Measurements from ENCODE around the gene TMEM219. TPM values are rescaled to one million over a fixed set of nuclear protein-coding genes. Genes with fewer than 3 reads are reported as not detected.

The TMEM219 gene
- total RNA-seq, 1 experiment from 2014 or later = 92.1 TPM

- Mint-ChIP-seq H3K4me1 (ENCODE audit: low read depth, unreplicated experiment) (peaks cover 21% of the 10 kb centered on the region), H3K27me3 (ENCODE audit: unreplicated experiment) (no peaks in the 10 kb centered on the region), H3K4me3 (ENCODE audit: low read depth, unreplicated experiment) (no peak overlapping the region), H3K36me3 (ENCODE audit: insufficient read depth, unreplicated experiment) (peaks cover 52% of the 10 kb centered on the region), H3K9me3 (ENCODE audit: low read depth, unreplicated experiment) (no peaks in the 10 kb centered on the region), H3K27ac (ENCODE audit: unreplicated experiment) (no peak overlapping the region)
- no peak for DNase-seq
- BruUV-seq (replicated peaks) = no TSS peak
- no peak for TF ChIP-seq CTCF (IDR thresholded peaks at IDR 0.05; ENCODE audit: unreplicated experiment)
- intact Hi-C loops (cut with micrococcal nuclease; ENCODE audit: unreplicated experiment) = no loop called here
- CTCF ChIA-PET = no interaction called here
These were observed 29.7 kb downstream of the TMEM219 start for GRCh38 chr16:29991571-29991904.

- Mint-ChIP-seq H3K9me3 (ENCODE audit: low read depth, unreplicated experiment) (no peaks in the 10 kb centered on the region), H3K27ac (ENCODE audit: unreplicated experiment) (no peak overlapping the region), H3K4me1 (ENCODE audit: low read depth, unreplicated experiment) (peaks cover 26% of the 10 kb centered on the region), H3K36me3 (ENCODE audit: insufficient read depth, unreplicated experiment) (peaks cover 58% of the 10 kb centered on the region), H3K27me3 (ENCODE audit: unreplicated experiment) (no peaks in the 10 kb centered on the region), H3K4me3 (ENCODE audit: low read depth, unreplicated experiment) (no peak overlapping the region)
- CTCF ChIA-PET = interaction anchor here (0.7 kb wide), 1 partner anchor 1007 kb away, joined by 3 read pairs; no protein-coding TSS in a partner anchor
- no peak for DNase-seq
- no peak for TF ChIP-seq CTCF (IDR thresholded peaks at IDR 0.05; ENCODE audit: unreplicated experiment)
- intact Hi-C loops (cut with micrococcal nuclease; ENCODE audit: unreplicated experiment) = no loop called here
- no TSS peak for BruUV-seq (replicated peaks)
These were observed 30.6 kb downstream of the TMEM219 start for GRCh38 chr16:29992344-29992967.

DNA sequence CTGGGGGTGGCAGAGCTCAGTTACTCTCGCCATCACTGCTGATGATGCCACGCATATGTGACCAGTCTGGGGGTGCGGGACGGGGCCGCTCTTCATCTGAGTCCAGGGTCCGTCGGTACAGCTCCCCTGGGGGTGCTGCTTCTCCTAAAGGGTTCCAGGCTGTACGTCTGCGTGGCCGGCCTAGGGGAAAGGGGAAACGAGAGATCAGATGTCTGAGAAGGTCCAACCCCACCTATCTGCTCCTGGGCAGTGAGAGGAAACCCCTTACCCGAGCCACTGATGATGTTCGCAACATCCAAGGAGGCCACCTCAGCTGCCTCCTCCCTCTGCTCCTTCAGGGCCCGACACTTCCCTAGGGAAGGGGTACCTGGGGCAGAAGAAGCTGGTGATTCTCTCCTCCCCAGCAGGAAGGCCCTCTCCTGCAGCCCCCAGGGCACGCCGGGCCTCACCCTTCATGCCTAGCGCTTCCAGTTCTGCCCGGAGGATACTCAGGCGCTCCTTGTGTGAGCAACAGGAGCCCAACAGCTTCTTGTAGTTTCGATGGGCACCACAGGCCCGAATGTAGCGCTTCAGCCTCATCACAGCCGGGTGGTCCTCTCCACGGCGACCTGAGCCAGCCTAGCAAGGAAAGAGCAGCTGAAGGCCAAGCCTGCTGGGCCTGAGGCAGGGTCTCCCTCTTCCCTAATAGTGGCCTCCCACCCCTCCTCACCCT lies 31.5 kb downstream of the TMEM219 start:
- DNase-seq = no peak
- CTCF ChIA-PET = interaction anchor here (1.2 kb wide), 1 partner anchor 20 kb away, joined by 4 read pairs; the partner anchor contains the start of gene TAOK2
- Mint-ChIP-seq H3K4me1 (ENCODE audit: low read depth, unreplicated experiment) (peaks cover 26% of the 10 kb centered on the region), H3K36me3 (ENCODE audit: insufficient read depth, unreplicated experiment) (peaks cover 56% of the 10 kb centered on the region), H3K27me3 (ENCODE audit: unreplicated experiment) (no peaks in the 10 kb centered on the region), H3K27ac (ENCODE audit: unreplicated experiment) (no peak overlapping the region), H3K4me3 (ENCODE audit: low read depth, unreplicated experiment) (no peak overlapping the region), H3K9me3 (ENCODE audit: low read depth, unreplicated experiment) (no peaks in the 10 kb centered on the region)
- TF ChIP-seq CTCF (IDR thresholded peaks at IDR 0.05; ENCODE audit: unreplicated experiment) = no peak
- BruUV-seq (replicated peaks) = no TSS peak
- intact Hi-C loops (cut with micrococcal nuclease; ENCODE audit: unreplicated experiment) = no loop called here

- intact Hi-C loops (cut with micrococcal nuclease; ENCODE audit: unreplicated experiment) = no loop called here
- CTCF ChIA-PET = interaction anchor here (1.2 kb wide), 1 partner anchor 21 kb away, joined by 4 read pairs; the partner anchor contains the start of gene TAOK2
- H3K4me3 Mint-ChIP-seq (ENCODE audit: low read depth, unreplicated experiment) = peak overlapping the region; percentile 100
- H3K27ac Mint-ChIP-seq (ENCODE audit: unreplicated experiment) = peak overlapping the region; percentile 87
- BruUV-seq (replicated peaks) = no TSS peak
- H3K36me3 Mint-ChIP-seq (ENCODE audit: insufficient read depth, unreplicated experiment) = peaks cover 58% of the 10 kb centered on the region
- H3K9me3 Mint-ChIP-seq (ENCODE audit: low read depth, unreplicated experiment) = no peaks in the 10 kb centered on the region
- H3K4me1 Mint-ChIP-seq (ENCODE audit: low read depth, unreplicated experiment) = peaks cover 26% of the 10 kb centered on the region
- no peak for DNase-seq
- no peak for TF ChIP-seq CTCF (IDR thresholded peaks at IDR 0.05; ENCODE audit: unreplicated experiment)
- no peaks in the 10 kb centered on the region for H3K27me3 Mint-ChIP-seq (ENCODE audit: unreplicated experiment)
These were observed 32.2 kb downstream of the TMEM219 start for GRCh38 chr16:29993903-29994599.
